BLaER1 (cell line): ENCODE measurements around the gene CCDC30.

Experiments used
- H3K27ac ChIP-seq: shearing (Covaris generic); formaldehyde crosslinking; 2 replicates; pipeline ENCODE4 v1.8.1; 2022
- H3K27me3 ChIP-seq: shearing (Covaris generic); formaldehyde crosslinking; 2 replicates; pipeline ENCODE4 v1.8.1; 2022
- H3K36me3 ChIP-seq: shearing (Covaris generic); formaldehyde crosslinking; 2 replicates; pipeline ENCODE4 v1.8.1; 2022
- H3K4me1 ChIP-seq: shearing (Covaris generic); formaldehyde crosslinking; 2 replicates; pipeline ENCODE4 v1.8.1; 2022
- H3K4me2 ChIP-seq: shearing (Covaris generic); formaldehyde crosslinking; 2 replicates; pipeline ENCODE4 v1.8.1; 2022
- H3K4me3 ChIP-seq: shearing (Covaris generic); formaldehyde crosslinking; 2 replicates; pipeline ENCODE4 v1.8.1; 2022
- H3K9ac ChIP-seq: shearing (Covaris generic); formaldehyde crosslinking; 2 replicates; pipeline ENCODE4 v1.8.1; 2022
- H3K9me3 ChIP-seq: shearing (Covaris generic); formaldehyde crosslinking; 2 replicates; pipeline ENCODE4 v1.8.1; 2022
- H4K20me1 ChIP-seq: shearing (Covaris generic); formaldehyde crosslinking; 2 replicates; pipeline ENCODE4 v1.8.1; 2022
- Cebpa-rat ChIP-seq: shearing (Covaris generic); IDR thresholded peaks from 2 replicates; pipeline ENCODE4 v1.8.1; 2022

The CCDC30 gene

DNA sequence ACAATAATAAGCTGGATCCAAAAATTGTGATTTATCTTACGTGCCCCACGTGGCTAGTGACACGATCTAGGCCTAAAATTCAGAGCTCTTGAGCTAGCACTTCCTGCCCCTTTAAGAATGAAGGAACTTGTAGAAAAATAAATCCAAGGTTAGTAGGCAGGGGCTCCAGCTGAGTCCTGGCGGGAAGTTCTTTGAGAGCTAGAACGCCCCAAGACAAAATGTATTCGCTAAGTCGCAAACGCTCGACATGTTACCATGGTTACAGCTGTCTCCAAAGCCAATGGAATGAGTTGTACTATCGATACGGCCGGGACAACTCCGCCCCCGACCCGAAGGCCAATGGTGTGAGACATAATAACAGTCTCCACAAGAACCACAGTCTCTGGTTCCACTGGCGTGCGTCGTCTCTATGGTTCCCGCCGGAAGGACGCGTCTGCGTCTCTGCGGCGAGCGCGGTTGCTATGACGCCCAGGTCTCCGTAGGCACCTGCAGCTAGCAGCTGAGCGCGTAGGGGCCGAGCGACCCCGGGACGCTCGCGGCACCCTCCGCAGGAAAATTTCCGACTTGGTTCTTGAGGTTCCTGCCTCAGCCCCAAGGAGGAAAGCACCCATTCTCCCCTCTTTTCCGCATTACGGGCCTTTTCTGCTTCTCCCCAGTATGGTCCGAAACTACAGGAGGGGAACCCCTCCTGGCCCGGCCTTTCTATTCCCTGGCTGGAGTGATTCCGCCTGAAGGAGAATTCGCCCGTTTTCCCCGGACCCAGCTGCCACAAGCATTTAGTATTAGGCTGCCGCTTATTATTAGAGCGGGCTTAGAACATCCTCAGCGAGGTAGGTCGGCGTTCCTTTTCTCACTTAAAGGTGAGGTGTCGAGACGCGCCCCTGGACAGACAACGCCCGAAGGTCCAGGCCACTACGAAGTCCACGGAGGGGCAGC lies at the start of gene CCDC30:
CCDC30 (plus strand) TSS at position 459 of the 936 bp plus-strand sequence. CDS start 17,266 bp downstream, outside the sequence.
- Histone ChIP-seq H3K27me3 (peaks cover 14% of the 10 kb centered on the region), H3K27ac (no peak within 1 kb of the TSS), H4K20me1 (peaks cover 13% of the 10 kb centered on the region; the same call in 1 of the 2 replicates), H3K9ac (peak within 1 kb of the TSS; percentile 36; the same call in 1 of the 2 replicates), H3K4me2 (peak within 1 kb of the TSS; percentile 79), H3K9me3 (no peaks in the 10 kb centered on the region), H3K4me3 (peak within 1 kb of the TSS; percentile 70), H3K36me3 (peaks cover 29% of the 10 kb centered on the region), H3K4me1 (peaks cover 24% of the 10 kb centered on the region)
- no peak for TF ChIP-seq Cebpa-rat

DNA sequence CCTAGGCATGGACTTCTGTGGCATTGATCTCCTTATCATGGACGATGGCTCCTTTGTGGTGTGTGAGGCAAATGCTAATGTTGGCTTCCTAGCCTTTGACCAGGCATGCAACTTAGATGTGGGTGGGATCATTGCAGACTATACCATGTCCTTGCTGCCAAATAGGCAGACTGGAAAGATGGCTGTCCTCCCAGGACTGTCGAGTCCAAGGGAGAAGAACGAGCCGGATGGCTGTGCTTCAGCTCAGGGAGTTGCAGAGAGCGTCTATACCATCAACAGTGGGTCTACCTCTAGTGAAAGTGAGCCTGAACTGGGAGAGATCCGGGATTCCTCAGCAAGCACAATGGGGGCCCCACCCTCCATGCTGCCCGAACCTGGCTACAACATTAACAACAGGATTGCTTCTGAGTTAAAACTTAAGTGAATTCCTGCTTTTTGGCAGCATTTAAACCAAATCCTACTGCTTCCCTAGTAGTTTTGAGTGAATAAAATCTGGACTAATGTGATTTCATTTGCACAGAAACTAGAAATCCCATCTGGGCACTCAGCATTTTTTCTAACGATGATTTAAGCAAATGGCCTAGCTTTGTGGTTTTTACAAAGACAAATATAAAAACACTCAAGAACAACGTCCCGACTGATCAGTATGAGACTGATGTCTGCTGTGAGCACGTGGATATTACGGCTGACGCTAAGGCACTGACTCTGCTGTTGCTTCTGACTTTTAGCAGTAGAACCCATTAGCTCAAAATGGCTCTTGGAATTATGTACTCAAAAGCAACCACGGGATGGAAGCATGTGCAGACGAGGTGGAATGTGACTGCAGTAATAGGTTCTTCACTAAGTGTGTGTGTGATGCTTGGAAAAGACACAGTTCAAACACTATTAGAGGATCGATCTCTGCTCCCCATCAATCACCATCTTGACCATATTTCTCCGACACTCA lies 48.3 kb upstream of the CCDC30 start:
- H3K36me3 ChIP-seq, result peaks cover 15% of the 10 kb centered on the region; the same call in 1 of the 2 replicates
- H3K4me1 ChIP-seq, result no peaks in the 10 kb centered on the region
- H3K27me3 ChIP-seq, result no peaks in the 10 kb centered on the region
- H3K27ac ChIP-seq, result no peak overlapping the region
- H3K9me3 ChIP-seq, result no peaks in the 10 kb centered on the region
- no peak overlapping the region for H3K4me3 ChIP-seq
- no peaks in the 10 kb centered on the region for H4K20me1 ChIP-seq
- no peak overlapping the region for H3K9ac ChIP-seq
- no peak overlapping the region for H3K4me2 ChIP-seq
- TF ChIP-seq Cebpa-rat, result no peak

GRCh38 chr1:42417166-42417565 lies 45.9 kb upstream of the CCDC30 start:
- Histone ChIP-seq H3K4me1 (no peaks in the 10 kb centered on the region), H3K27me3 (no peaks in the 10 kb centered on the region), H3K36me3 (peaks cover 15% of the 10 kb centered on the region; the same call in 1 of the 2 replicates), H3K4me3 (no peak overlapping the region), H3K9me3 (no peaks in the 10 kb centered on the region), H3K27ac (no peak overlapping the region), H4K20me1 (no peaks in the 10 kb centered on the region), H3K4me2 (no peak overlapping the region), H3K9ac (no peak overlapping the region)
- no peak for TF ChIP-seq Cebpa-rat

- H3K4me2 ChIP-seq, result no peak overlapping the region
- no peaks in the 10 kb centered on the region for H3K27me3 ChIP-seq
- no peak for TF ChIP-seq Cebpa-rat
- H3K9me3 ChIP-seq, result no peaks in the 10 kb centered on the region
- H3K36me3 ChIP-seq, result peaks cover 15% of the 10 kb centered on the region; the same call in 1 of the 2 replicates
- no peak overlapping the region for H3K27ac ChIP-seq
- no peak overlapping the region for H3K9ac ChIP-seq
- H4K20me1 ChIP-seq, result no peaks in the 10 kb centered on the region
- H3K4me1 ChIP-seq, result peaks cover 6% of the 10 kb centered on the region; the same call in 1 of the 2 replicates
- H3K4me3 ChIP-seq, result no peak overlapping the region
These were observed 44.6 kb upstream of the CCDC30 start for GRCh38 chr1:42418516-42418915.

DNA sequence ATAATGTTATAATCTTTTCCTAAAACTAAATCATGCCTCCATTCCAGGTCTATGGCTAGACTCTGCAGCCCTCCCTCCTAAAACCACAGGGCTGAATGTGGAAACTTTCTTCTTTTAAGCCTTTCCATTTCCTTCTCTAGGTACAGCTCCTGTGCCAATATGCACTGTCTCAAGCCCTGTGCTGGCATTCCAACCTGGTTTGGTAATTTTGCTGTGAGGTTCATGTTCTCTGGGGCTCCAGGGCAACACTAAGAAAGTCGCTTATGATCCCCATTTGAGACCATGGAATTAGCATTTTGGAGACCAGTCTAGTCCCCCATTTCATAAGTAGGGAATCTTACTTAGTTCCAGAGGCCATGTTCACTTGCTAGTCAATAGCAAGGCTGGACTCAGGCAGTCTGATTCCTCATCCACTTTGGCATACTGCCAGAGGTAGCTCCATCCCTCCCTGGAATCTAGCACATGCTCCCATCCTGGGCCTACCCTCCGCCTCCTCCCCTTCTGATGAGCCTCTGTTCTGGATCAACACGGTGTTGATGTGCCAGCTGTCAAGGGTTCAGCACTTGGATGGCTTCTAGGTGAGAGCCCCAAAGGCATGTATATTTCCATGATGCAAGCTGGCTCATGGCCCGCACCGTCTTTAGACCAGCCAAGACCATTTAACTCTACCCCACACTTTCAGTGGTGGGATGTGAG lies 43.8 kb upstream of the CCDC30 start:
- H3K4me2 ChIP-seq, result no peak overlapping the region
- peaks cover 13% of the 10 kb centered on the region; the same call in 1 of the 2 replicates for H3K36me3 ChIP-seq
- peaks cover 6% of the 10 kb centered on the region; the same call in 1 of the 2 replicates for H3K4me1 ChIP-seq
- H3K9me3 ChIP-seq, result no peaks in the 10 kb centered on the region
- H4K20me1 ChIP-seq, result no peaks in the 10 kb centered on the region
- H3K9ac ChIP-seq, result no peak overlapping the region
- no peak for TF ChIP-seq Cebpa-rat
- H3K27me3 ChIP-seq, result no peaks in the 10 kb centered on the region
- H3K4me3 ChIP-seq, result no peak overlapping the region
- no peak overlapping the region for H3K27ac ChIP-seq

GRCh38 chr1:42420121-42420520 lies 43.0 kb upstream of the CCDC30 start:
- H3K36me3 ChIP-seq, result 0 out of 2 replicates have a peak, but pooled peaks cover 5% of the 10 kb centered on the region
- H3K4me2 ChIP-seq, result no peak overlapping the region
- H3K27me3 ChIP-seq, result no peaks in the 10 kb centered on the region
- H3K4me1 ChIP-seq, result peaks cover 6% of the 10 kb centered on the region; the same call in 1 of the 2 replicates
- TF ChIP-seq Cebpa-rat, result no peak
- no peaks in the 10 kb centered on the region for H3K9me3 ChIP-seq
- H3K27ac ChIP-seq, result no peak overlapping the region
- H3K9ac ChIP-seq, result no peak overlapping the region
- H3K4me3 ChIP-seq, result no peak overlapping the region
- H4K20me1 ChIP-seq, result no peaks in the 10 kb centered on the region

GRCh38 chr1:42420911-42421585 lies 42.0 kb upstream of the CCDC30 start:
- Histone ChIP-seq H3K27ac (no peak overlapping the region), H3K9me3 (no peaks in the 10 kb centered on the region), H3K27me3 (no peaks in the 10 kb centered on the region), H3K4me1 (peaks cover 6% of the 10 kb centered on the region; the same call in 1 of the 2 replicates), H3K4me2 (no peak overlapping the region), H3K36me3 (no peaks in the 10 kb centered on the region), H3K9ac (no peak overlapping the region), H3K4me3 (no peak overlapping the region), H4K20me1 (no peaks in the 10 kb centered on the region)
- no peak for TF ChIP-seq Cebpa-rat

DNA sequence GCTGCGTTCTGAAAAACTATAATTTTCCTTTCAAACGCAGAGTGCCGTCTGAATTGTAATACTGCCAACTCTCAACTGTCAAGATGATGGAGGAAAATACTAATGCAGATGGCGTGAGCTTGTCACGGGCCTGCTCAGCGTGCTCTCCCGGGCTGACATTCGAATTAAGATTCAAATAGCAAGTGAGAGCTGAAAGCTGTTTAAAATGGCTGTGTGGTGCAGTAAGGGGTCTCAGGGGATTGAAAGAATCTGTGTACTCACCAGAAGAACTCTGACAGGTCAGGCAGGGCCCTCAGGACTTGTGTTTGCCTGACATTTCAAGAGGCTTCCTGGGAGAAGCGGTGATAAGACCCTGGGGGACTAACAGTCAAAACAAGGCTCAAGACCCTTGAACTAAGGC lies 40.3 kb upstream of the CCDC30 start:
- H3K4me1 ChIP-seq, result peaks cover 6% of the 10 kb centered on the region; the same call in 1 of the 2 replicates
- H4K20me1 ChIP-seq, result no peaks in the 10 kb centered on the region
- H3K9me3 ChIP-seq, result no peaks in the 10 kb centered on the region
- no peak overlapping the region for H3K27ac ChIP-seq
- no peak for TF ChIP-seq Cebpa-rat
- no peak overlapping the region for H3K4me3 ChIP-seq
- H3K27me3 ChIP-seq, result no peaks in the 10 kb centered on the region
- H3K36me3 ChIP-seq, result no peaks in the 10 kb centered on the region
- H3K4me2 ChIP-seq, result peak overlapping the region; percentile 10; the same call in 1 of the 2 replicates
- no peak overlapping the region for H3K9ac ChIP-seq
